Osteocyte (in vitro differentiated cells): ENCODE results near the gene KRT3. TPM values are rescaled to one million over a fixed set of nuclear protein-coding genes. Genes with fewer than 3 reads are reported as not detected.

ENCODE experiments used
- DNase-seq: peaks from one replicate; pipeline ENCODE4 v3.0.0; 2021; ENCODE audit warnings: mixed read lengths; ENCODE audit not compliant: unreplicated experiment; ENCODE audit errors: extremely low spot score
- H3K27ac Mint-ChIP-seq: one replicate; pipeline ENCODE4 v1.8.0; 2021; ENCODE audit warnings: mild to moderate bottlenecking, mixed read lengths; ENCODE audit not compliant: unreplicated experiment
- H3K27me3 Mint-ChIP-seq: one replicate; pipeline ENCODE4 v1.8.0; 2021; ENCODE audit warnings: mixed read lengths; ENCODE audit not compliant: unreplicated experiment
- H3K36me3 Mint-ChIP-seq: one replicate; pipeline ENCODE4 v1.8.0; 2021; ENCODE audit warnings: mixed read lengths; ENCODE audit not compliant: unreplicated experiment
- H3K4me1 Mint-ChIP-seq: one replicate; pipeline ENCODE4 v1.8.0; 2021; ENCODE audit warnings: mixed read lengths; ENCODE audit not compliant: unreplicated experiment
- H3K4me3 Mint-ChIP-seq: one replicate; pipeline ENCODE4 v1.8.0; 2021; ENCODE audit warnings: mild to moderate bottlenecking, moderate library complexity, mixed read lengths; ENCODE audit not compliant: unreplicated experiment
- H3K9me3 Mint-ChIP-seq: one replicate; pipeline ENCODE4 v1.8.0; 2021; ENCODE audit warnings: mixed read lengths; ENCODE audit not compliant: unreplicated experiment
- CTCF ChIP-seq: fragments of 200-600 bp; sonication (generic); IDR thresholded peaks from 2 replicates; pipeline ENCODE4 v1.5.0; 2021; ENCODE audit warnings: antibody characterized with exemption, mild to moderate bottlenecking, moderate library complexity
- total RNA-seq: library from RNA; stranded (reverse); gene quantifications from 2 replicates; pipeline ENCODE4 v1.2.1, GENCODE V29; 2021

KRT3 gene
- total RNA-seq, 1 donor from 2014 or later = not detected

- Mint-ChIP-seq H3K4me1 (no peaks in the 10 kb centered on the region), H3K4me3 (no peak overlapping the region), H3K27me3 (peaks cover 38% of the 10 kb centered on the region), H3K27ac (no peak overlapping the region), H3K9me3 (no peaks in the 10 kb centered on the region), H3K36me3 (no peaks in the 10 kb centered on the region)
- no peak for TF ChIP-seq CTCF
- DNase-seq = no peak
Measured at GRCh38 chr12:52789637-52790426, 6.1 kb downstream of the KRT3 start.

- Mint-ChIP-seq H3K27ac (no peak overlapping the region), H3K4me3 (no peak overlapping the region), H3K4me1 (no peaks in the 10 kb centered on the region), H3K36me3 (no peaks in the 10 kb centered on the region), H3K9me3 (no peaks in the 10 kb centered on the region), H3K27me3 (peaks cover 39% of the 10 kb centered on the region)
- no peak for TF ChIP-seq CTCF
- DNase-seq = no peak
Measured at GRCh38 chr12:52788876-52789636, 6.9 kb downstream of the KRT3 start.

- Mint-ChIP-seq H3K36me3 (no peaks in the 10 kb centered on the region), H3K27me3 (peaks cover 36% of the 10 kb centered on the region), H3K27ac (no peak overlapping the region), H3K4me1 (no peaks in the 10 kb centered on the region), H3K4me3 (no peak overlapping the region), H3K9me3 (no peaks in the 10 kb centered on the region)
- no peak for TF ChIP-seq CTCF
- DNase-seq = no peak
Measured at GRCh38 chr12:52788192-52788875, 7.6 kb downstream of the KRT3 start.

- H3K27ac Mint-ChIP-seq = no peak overlapping the region
- TF ChIP-seq CTCF = no peak
- DNase-seq = no peak
- H3K4me3 Mint-ChIP-seq = no peak overlapping the region
- peaks cover 30% of the 10 kb centered on the region for H3K27me3 Mint-ChIP-seq
- H3K4me1 Mint-ChIP-seq = no peaks in the 10 kb centered on the region
- H3K9me3 Mint-ChIP-seq = no peaks in the 10 kb centered on the region
- H3K36me3 Mint-ChIP-seq = no peaks in the 10 kb centered on the region
Measured at GRCh38 chr12:52787324-52788191, 8.4 kb downstream of the KRT3 start.
